Measurements from ENCODE around the gene DOP1A. TPM values are rescaled to one million over a fixed set of nuclear protein-coding genes. Genes with fewer than 3 reads are reported as not detected.

Gene DOP1A
- total RNA-seq, 1 donor, result 44.0 TPM

GRCh38 chr6:83097675-83098074 is 30.2 kb downstream of the DOP1A start:
- TF ChIP-seq CTCF (IDR thresholded peaks at IDR 0.05; ENCODE audit: insufficient read depth, low read depth, low read length), result no peak
- no peak for DNase-seq (ENCODE audit: low read depth)
- no peak overlapping the region for H3K4me3 ChIP-seq (ENCODE audit: low read depth, low read length)

GRCh38 chr6:83098589-83098988 is 31.1 kb downstream of the DOP1A start:
- H3K4me3 ChIP-seq (ENCODE audit: low read depth, low read length), result no peak overlapping the region
- DNase-seq (ENCODE audit: low read depth), result no peak
- TF ChIP-seq CTCF (IDR thresholded peaks at IDR 0.05; ENCODE audit: insufficient read depth, low read depth, low read length), result no peak

GRCh38 chr6:83108378-83108777 is 40.9 kb downstream of the DOP1A start:
- no peak for DNase-seq (ENCODE audit: low read depth)
- no peak overlapping the region for H3K4me3 ChIP-seq (ENCODE audit: low read depth, low read length)
- TF ChIP-seq CTCF (IDR thresholded peaks at IDR 0.05; ENCODE audit: insufficient read depth, low read depth, low read length), result no peak

GRCh38 chr6:83113258-83113657 is 45.8 kb downstream of the DOP1A start:
- TF ChIP-seq CTCF (IDR thresholded peaks at IDR 0.05; ENCODE audit: insufficient read depth, low read depth, low read length), result no peak
- no peak for DNase-seq (ENCODE audit: low read depth)
- no peak overlapping the region for H3K4me3 ChIP-seq (ENCODE audit: low read depth, low read length)

- no peak for TF ChIP-seq CTCF (IDR thresholded peaks at IDR 0.05; ENCODE audit: insufficient read depth, low read depth, low read length)
- DNase-seq (ENCODE audit: low read depth), result peak; percentile 45
- no peak overlapping the region for H3K4me3 ChIP-seq (ENCODE audit: low read depth, low read length)
These were observed 46.7 kb downstream of the DOP1A start for GRCh38 chr6:83114164-83114563.

- no peak overlapping the region for H3K4me3 ChIP-seq (ENCODE audit: low read depth, low read length)
- no peak for DNase-seq (ENCODE audit: low read depth)
- TF ChIP-seq CTCF (IDR thresholded peaks at IDR 0.05; ENCODE audit: insufficient read depth, low read depth, low read length), result no peak
These were observed 50.3 kb downstream of the DOP1A start for GRCh38 chr6:83117802-83118201.

- no peak for TF ChIP-seq CTCF (IDR thresholded peaks at IDR 0.05; ENCODE audit: insufficient read depth, low read depth, low read length)
- DNase-seq (ENCODE audit: low read depth), result no peak
- H3K4me3 ChIP-seq (ENCODE audit: low read depth, low read length), result no peak overlapping the region
These were observed 52.4 kb downstream of the DOP1A start for GRCh38 chr6:83119742-83120300.
